Activated CD8-positive, alpha-beta T cell treated with anti-CD3 and anti-CD28 coated beads, Interleukin-2, amount 10 ng/mL, durations not matched to agents 7 days and 5 days (primary cell): ENCODE results near the gene DYNLL2. TPM values are rescaled to one million over a fixed set of nuclear protein-coding genes. Genes with fewer than 3 reads are reported as not detected.
"Not testable (repeated sequence)": the region's sequence is repeated elsewhere in the genome, so short reads cannot be mapped to it uniquely, and the experiment has no call there.

Source experiments
- ATAC-seq: fragments of 150-1000 bp; cut with Tn5 transposase; one replicate; pipeline ENCODE4 v1.10.0; 2021; ENCODE audit warnings: moderate library complexity
- CTCF ChIA-PET: fragments of 350-600 bp; sonication (Branson Sonifier 250); formaldehyde crosslinking; loops from one replicate; lab custom pipeline; 2021; ENCODE audit warnings: antibody characterized with exemption; lab: Charles Lee
- POLR2A ChIA-PET: fragments of 350-600 bp; sonication (Branson Sonifier 250); formaldehyde crosslinking; loops from one replicate; lab custom pipeline; 2021; ENCODE audit warnings: antibody characterized with exemption; lab: Charles Lee
- DNase-seq: peaks from one replicate; pipeline ENCODE4 v3.0.0-alpha.2; 2020
- H3K27ac Mint-ChIP-seq: one replicate; pipeline ENCODE4 v1.8.0; 2021; ENCODE audit warnings: mild to moderate bottlenecking, mixed read lengths
- H3K27me3 Mint-ChIP-seq: one replicate; pipeline ENCODE4 v1.8.0; 2021; ENCODE audit warnings: low read depth, mixed read lengths
- H3K36me3 Mint-ChIP-seq: one replicate; pipeline ENCODE4 v1.8.0; 2021; ENCODE audit warnings: low read depth, mixed read lengths
- H3K4me1 Mint-ChIP-seq: one replicate; pipeline ENCODE4 v1.8.0; 2021; ENCODE audit warnings: low read depth, mixed read lengths
- H3K4me3 Mint-ChIP-seq: one replicate; pipeline ENCODE4 v1.8.0; 2021; ENCODE audit warnings: mild to moderate bottlenecking, mixed read lengths
- H3K9me3 Mint-ChIP-seq: one replicate; pipeline ENCODE4 v1.8.0; 2022; ENCODE audit warnings: mixed read lengths; ENCODE audit not compliant: insufficient read depth
- total RNA-seq, 2 experiments: library from RNA; stranded (reverse); gene quantifications; one replicate each; pipeline ENCODE4 v1.2.3, GENCODE V29; 2021

Gene DYNLL2
- 10 to 100 TPM; 30.9 to 31.7 TPM for total RNA-seq

DNA sequence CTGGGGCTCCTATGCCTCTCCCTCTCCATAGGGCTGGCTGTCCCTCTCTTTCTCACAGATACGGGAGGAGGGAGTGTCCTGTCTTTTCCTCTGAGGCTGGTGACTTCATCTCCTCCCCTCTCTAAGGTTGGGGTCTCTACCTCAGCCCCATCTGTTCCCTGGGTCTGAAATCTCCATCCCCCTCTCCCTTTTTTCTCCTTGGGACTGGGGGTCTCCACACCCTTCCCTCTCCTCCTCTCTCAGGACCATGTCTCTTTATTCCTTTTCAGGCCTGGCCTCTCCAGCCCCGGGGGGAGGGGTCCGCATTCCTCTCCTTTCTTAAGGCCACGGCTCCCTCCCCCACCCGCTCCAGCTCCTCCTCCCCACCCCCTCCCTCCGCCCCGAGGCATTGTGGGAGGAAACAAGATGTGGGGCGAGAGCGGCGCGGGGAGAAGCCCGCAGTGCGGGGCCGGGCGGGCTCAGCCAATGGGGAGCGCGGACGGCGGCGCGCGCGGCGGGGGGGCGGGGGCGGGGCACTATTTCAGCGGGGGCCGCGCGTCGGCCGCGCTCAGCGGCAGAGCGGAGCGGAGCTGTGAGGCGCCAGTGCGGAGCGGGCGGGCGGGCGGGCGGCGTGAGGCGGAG is at the start of gene DYNLL2:
Gene DYNLL2, plus strand, starts transcription at position 550 of the 621 bp plus-strand sequence. CDS start 3,672 bp downstream, outside the sequence.
- peaks cover 24% of the 10 kb centered on the region for H3K36me3 Mint-ChIP-seq
- H3K27ac Mint-ChIP-seq = peak within 1 kb of the TSS; percentile 81
- H3K4me3 Mint-ChIP-seq = peak within 1 kb of the TSS; percentile 85
- H3K4me1 Mint-ChIP-seq = peaks cover 39% of the 10 kb centered on the region
- ATAC-seq (peak; percentile 82), DNase-seq (peak; percentile 93)
- CTCF ChIA-PET = interaction anchor here (0.8 to 2.2 kb wide), 4 partner anchors 12 to 411 kb away, joined by 3 to 6 read pairs (median 4); partner anchors contain the start of gene SRSF1
- POLR2A ChIA-PET = interaction anchor here (0.6 to 4.2 kb wide), 3 partner anchors 76 to 549 kb away, joined by 3 to 37 read pairs (median 5); partner anchors contain the start of genes MRPS23 and SRSF1
- H3K27me3 Mint-ChIP-seq = peaks cover 27% of the 10 kb centered on the region
- no peaks in the 10 kb centered on the region for H3K9me3 Mint-ChIP-seq

DNA sequence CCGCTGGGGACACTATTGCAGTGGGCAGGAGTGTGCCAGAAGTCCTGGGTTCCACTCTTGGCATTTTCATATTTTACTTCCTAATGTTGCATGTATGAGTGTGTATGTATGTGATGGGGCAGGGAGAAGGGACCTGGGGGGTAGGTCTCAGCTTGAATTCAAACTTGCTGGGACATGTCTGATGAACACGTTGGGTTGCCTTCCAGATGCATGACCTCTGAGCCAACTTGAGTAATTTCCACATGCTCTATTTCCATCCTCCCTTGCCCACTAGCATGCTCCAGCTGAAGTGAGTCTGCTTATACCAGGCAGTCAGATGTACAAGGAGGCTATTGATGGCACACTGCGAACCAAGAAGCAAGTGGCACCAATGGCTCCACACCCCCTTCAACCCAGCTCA is 43.2 kb upstream of the DYNLL2 start:
- Mint-ChIP-seq H3K36me3 (no peaks in the 10 kb centered on the region), H3K4me1 (no peaks in the 10 kb centered on the region), H3K27ac (no peak overlapping the region), H3K4me3 (no peak overlapping the region), H3K27me3 (peaks cover 41% of the 10 kb centered on the region), H3K9me3 (no peaks in the 10 kb centered on the region)
- ChIA-PET POLR2A (interaction anchor here (0.7 kb wide), 1 partner anchor 32 kb away, joined by 3 read pairs; no protein-coding TSS in a partner anchor), CTCF (interaction anchor here (1.7 kb wide), 1 partner anchor 40 kb away, joined by 4 read pairs; no protein-coding TSS in a partner anchor)
- DNase-seq (no peak), ATAC-seq (no peak)

DNA sequence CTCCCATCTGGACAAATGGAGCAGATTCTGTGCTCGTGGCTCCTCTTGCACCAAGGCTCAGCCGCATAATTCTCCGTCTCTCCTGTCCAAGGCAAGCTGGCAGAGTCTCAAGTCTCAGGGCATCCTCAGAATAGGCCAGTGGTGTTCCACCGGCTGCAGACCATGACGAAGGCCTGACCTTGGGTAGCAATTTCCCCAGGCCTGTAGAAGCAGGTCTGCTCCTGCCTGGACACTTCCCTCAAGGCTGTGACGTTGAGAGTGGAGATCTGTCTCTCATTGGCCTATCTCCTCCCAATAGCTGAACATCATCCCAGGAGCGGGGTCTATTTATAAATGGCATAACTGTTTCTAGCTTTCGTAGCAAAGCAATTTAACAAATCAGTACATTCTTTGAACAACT is 42.8 kb upstream of the DYNLL2 start:
- H3K4me3 Mint-ChIP-seq = no peak overlapping the region
- H3K36me3 Mint-ChIP-seq = no peaks in the 10 kb centered on the region
- ChIA-PET CTCF (interaction anchor here (1.7 kb wide), 1 partner anchor 40 kb away, joined by 4 read pairs; no protein-coding TSS in a partner anchor), POLR2A (interaction anchor here (0.7 kb wide), 1 partner anchor 33 kb away, joined by 3 read pairs; no protein-coding TSS in a partner anchor)
- no peaks in the 10 kb centered on the region for H3K4me1 Mint-ChIP-seq
- H3K9me3 Mint-ChIP-seq = no peaks in the 10 kb centered on the region
- ATAC-seq = no peak
- DNase-seq = no peak
- H3K27me3 Mint-ChIP-seq = peaks cover 41% of the 10 kb centered on the region
- no peak overlapping the region for H3K27ac Mint-ChIP-seq

DNA sequence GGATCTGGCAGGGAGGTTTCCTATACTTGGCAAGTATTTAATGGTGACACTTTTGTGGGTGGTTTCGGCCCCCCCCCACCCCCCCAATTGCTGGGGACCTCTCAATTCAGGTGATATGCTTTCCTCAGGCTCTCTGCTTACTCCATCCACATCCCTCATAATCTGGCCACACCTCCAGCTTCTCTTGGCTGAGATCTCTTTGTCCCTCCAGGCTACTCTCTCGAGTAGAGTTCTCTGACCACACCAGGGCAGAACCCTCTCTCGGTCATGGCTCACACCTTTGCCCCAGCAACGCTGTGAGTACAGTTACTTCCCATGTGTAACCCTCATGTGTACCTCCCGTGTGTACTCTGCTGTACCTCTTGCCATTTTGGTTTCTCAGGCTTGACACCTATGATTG is 42.1 kb upstream of the DYNLL2 start:
- POLR2A ChIA-PET = no interaction called here
- ATAC-seq (no peak), DNase-seq (no peak)
- CTCF ChIA-PET = no interaction called here
- no peak overlapping the region for H3K4me3 Mint-ChIP-seq
- no peak overlapping the region for H3K27ac Mint-ChIP-seq
- H3K27me3 Mint-ChIP-seq = peaks cover 43% of the 10 kb centered on the region
- H3K36me3 Mint-ChIP-seq = no peaks in the 10 kb centered on the region
- no peaks in the 10 kb centered on the region for H3K9me3 Mint-ChIP-seq
- H3K4me1 Mint-ChIP-seq = no peaks in the 10 kb centered on the region

DNA sequence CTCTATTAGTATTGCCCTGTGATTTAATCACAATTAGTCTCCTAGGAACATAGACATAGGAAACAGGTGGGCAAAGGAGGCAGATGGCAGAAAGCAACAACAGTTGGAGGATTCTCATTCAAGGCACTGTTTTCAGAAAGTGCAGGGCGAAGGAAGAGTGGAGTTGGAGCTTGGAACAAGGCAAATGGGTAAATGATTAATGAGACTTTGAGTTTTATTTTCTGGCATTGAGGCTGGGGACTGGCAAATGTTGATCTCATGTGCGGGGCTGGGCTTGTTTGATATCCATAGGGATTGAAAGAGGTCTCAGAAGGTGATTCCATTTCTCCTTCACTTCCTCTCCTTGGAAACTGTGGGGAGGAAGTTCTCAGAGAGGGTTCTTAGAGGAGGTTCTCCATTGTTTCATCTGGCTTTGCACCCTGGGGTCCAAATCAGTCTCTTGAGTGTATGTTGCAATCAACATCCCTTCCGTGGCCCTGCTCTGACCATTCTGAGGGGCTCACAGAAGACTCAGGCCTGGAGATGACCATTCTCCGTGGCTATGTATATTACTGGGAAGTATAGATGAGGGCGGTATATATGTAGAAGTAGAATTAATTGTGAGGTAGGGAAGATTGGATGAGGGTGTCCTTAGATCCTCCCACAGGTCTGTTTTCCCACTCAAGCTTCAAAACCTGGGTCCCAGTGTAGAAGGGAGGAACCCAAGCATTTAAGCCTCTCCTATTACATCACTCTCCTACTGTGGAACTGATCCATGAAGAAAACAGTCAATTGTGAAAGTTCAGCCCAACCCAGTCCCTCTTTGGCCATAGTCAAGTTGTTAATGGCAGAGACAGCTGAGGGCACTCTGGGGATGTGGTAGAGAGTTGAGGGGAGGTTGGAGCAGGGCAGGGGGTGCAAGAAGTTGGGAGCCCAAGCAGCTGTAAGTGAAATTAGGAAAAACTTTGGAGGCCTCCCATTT is 39.7 kb upstream of the DYNLL2 start:
- POLR2A ChIA-PET = no interaction called here
- no peaks in the 10 kb centered on the region for H3K36me3 Mint-ChIP-seq
- no peak overlapping the region for H3K4me3 Mint-ChIP-seq
- no peaks in the 10 kb centered on the region for H3K4me1 Mint-ChIP-seq
- H3K27me3 Mint-ChIP-seq = peaks cover 37% of the 10 kb centered on the region
- CTCF ChIA-PET = interaction anchor here (0.8 kb wide), 1 partner anchor 69 kb away, joined by 3 read pairs; no protein-coding TSS in a partner anchor
- no peak overlapping the region for H3K27ac Mint-ChIP-seq
- DNase-seq (no peak), ATAC-seq (no peak)
- H3K9me3 Mint-ChIP-seq = no peaks in the 10 kb centered on the region

DNA sequence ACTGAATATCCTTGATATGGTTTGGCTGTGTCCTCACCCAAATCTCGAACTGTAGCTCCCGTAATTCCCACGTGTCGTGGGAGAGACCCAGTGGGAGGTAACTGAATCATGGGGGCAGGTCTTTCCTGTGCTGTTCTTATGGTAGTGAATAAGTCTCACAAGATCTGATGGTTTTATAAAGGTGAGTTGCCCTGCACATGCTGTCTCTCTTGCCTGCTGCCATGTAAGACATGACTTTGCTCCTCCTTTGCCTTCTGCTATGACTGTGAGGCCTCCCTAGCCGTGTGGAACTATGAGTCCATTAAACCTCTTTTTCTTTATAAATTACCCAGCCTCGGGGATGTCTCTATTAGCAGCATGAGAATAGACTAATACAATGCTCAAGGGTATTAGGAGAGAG is 39.0 kb upstream of the DYNLL2 start:
- H3K9me3 Mint-ChIP-seq, ATAC-seq, H3K36me3 Mint-ChIP-seq, DNase-seq, H3K27ac Mint-ChIP-seq, POLR2A ChIA-PET, H3K4me3 Mint-ChIP-seq, H3K4me1 Mint-ChIP-seq: not testable (repeated sequence)
- peaks cover 37% of the 10 kb centered on the region for H3K27me3 Mint-ChIP-seq
- CTCF ChIA-PET = interaction anchor here (0.8 kb wide), 1 partner anchor 68 kb away, joined by 3 read pairs; no protein-coding TSS in a partner anchor

DNA sequence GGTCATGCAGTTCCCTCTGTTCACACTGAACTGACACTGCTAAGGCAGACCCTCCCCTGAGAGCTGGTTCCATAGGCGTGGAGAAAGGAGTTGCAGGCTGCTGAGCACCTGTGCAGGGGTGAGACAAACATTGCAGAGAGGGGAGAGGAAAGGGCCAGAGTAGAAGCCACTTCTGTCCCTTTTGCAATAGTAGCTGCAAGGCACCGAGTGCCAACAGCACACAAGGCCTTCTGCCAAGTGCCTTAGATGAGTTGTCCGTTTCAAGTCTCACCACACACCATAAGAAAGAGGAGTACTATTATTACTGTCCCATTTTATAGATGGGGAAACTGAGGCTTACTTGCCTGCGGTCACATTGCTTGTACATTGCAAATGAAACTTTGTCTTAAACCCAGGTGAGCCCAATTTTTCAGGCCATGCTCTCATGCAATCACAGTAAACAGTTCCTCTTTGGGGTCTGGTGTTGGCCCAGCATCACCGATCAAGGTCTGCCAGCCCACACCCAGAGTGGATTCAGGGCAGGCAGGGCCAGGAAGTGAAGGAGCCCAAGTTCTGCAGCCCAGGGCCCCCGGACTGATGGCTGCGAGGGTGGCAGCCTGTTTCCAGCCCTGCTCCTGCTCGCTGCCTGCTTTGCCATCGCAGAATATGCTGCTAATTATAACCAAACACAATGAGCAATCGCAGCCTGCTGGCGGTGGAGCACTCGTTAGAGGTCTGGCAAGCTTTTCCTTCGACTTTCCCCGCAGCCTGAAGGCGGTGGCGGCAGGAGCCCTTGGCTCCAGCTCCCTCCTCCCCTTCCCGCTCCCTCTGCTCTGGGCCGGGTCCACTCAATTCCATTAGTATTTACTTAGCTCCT is 36.8 kb upstream of the DYNLL2 start:
- CTCF ChIA-PET = no interaction called here
- ATAC-seq = no peak
- POLR2A ChIA-PET = no interaction called here

DNA sequence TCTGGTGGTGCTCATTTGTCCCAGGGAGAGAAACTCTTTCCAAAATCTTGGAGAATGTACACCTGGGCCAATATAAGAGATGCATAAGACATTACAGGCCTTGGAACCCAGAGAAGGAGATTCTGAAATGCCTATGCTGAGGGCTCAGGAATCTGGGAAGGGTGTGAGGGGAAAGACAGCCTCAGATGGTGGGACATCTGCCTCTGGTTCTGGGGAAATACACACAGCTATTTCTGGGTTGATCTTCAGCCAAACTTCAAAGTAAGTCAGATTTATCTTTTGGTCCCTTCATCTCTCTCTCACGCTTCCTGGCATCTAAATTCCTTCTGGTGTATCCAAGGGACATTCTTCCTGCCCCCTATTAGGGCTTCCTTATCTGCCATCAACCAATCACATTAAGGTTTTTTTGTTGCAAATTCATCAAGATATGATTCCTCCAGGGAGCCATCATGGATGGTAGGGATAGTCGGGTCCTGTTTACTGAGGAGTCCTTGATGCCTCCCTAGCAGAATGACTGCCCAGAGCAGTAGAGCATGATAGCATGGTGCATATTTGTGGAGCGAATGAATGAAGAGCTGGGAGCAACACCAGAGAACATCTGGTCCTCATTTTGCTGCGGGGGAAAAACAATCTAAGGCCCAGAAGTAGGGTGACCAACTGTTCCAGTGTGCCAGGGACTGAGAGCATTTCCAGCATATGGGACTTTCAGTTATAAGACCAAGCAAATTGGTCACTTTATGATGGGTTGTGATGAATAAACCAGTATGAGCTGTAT is 35.7 kb upstream of the DYNLL2 start:
- no peak for ATAC-seq
- H3K27me3 Mint-ChIP-seq = peaks cover 22% of the 10 kb centered on the region
- H3K9me3 Mint-ChIP-seq = no peaks in the 10 kb centered on the region
- H3K36me3 Mint-ChIP-seq = no peaks in the 10 kb centered on the region
- H3K4me1 Mint-ChIP-seq = peaks cover under 1% of the 10 kb centered on the region
- ChIA-PET POLR2A (no interaction called here), CTCF (no interaction called here)
- H3K27ac Mint-ChIP-seq = no peak overlapping the region
- DNase-seq = no peak
- no peak overlapping the region for H3K4me3 Mint-ChIP-seq

More for the DNA sequence above, 36.8 kb upstream of the DYNLL2 start:
- no peak overlapping the region for H3K4me3 Mint-ChIP-seq
- no peaks in the 10 kb centered on the region for H3K9me3 Mint-ChIP-seq
- no peaks in the 10 kb centered on the region for H3K36me3 Mint-ChIP-seq
- H3K27me3 Mint-ChIP-seq = peaks cover 27% of the 10 kb centered on the region
- no peak for DNase-seq
- no peak overlapping the region for H3K27ac Mint-ChIP-seq
- no peaks in the 10 kb centered on the region for H3K4me1 Mint-ChIP-seq

DNA sequence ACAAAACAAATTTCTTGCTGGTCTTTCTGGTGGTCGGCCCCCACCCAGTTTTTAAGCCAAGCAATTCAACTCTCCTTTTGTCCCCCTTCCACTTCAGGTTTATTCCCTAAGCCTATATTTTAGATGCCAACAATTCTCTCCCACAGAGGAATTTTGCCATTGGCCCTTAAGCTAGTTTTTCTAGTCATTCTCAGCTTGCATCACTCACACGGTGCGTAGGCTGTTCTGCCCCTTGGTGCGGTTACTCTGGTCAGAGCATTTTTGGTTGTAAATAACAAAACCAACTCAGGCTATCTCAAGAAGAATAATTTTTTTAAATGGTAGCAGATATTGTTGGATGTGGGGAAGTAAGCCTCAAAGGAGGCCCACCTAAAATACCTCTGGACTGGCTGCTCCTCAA is 33.7 kb upstream of the DYNLL2 start:
- H3K4me1 Mint-ChIP-seq = peaks cover 9% of the 10 kb centered on the region
- H3K36me3 Mint-ChIP-seq = no peaks in the 10 kb centered on the region
- CTCF ChIA-PET = no interaction called here
- ATAC-seq (no peak), DNase-seq (no peak)
- no peak overlapping the region for H3K27ac Mint-ChIP-seq
- POLR2A ChIA-PET = no interaction called here
- H3K4me3 Mint-ChIP-seq = no peak overlapping the region
- peaks cover 14% of the 10 kb centered on the region for H3K27me3 Mint-ChIP-seq
- no peaks in the 10 kb centered on the region for H3K9me3 Mint-ChIP-seq

DNA sequence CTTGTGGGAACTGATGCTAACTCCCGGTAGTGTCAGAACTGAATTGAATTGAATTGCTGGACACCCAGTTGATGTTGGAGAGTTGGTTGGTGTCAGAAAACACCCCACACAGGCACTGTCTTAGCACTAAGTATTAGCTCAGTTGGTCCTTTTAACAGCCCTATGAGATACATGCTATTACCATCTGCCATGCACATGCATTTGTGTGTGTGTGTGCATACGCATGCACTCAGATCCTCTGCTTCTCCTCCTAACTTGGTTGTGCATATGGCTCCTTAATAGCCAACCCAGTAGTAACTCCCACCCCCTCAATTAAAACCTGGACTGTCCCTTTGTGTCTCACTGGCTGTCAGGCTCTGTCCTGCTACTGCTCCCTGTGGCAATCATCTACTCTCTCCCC is 32.3 kb upstream of the DYNLL2 start:
- Mint-ChIP-seq H3K27ac (no peak overlapping the region), H3K4me3 (no peak overlapping the region), H3K9me3 (no peaks in the 10 kb centered on the region), H3K4me1 (peaks cover 9% of the 10 kb centered on the region), H3K27me3 (peaks cover 12% of the 10 kb centered on the region), H3K36me3 (no peaks in the 10 kb centered on the region)
- ATAC-seq (no peak), DNase-seq (no peak)
- ChIA-PET CTCF (interaction anchor here (1.1 kb wide), 1 partner anchor 63 kb away, joined by 3 read pairs; no protein-coding TSS in a partner anchor), POLR2A (no interaction called here)
